Peyer's patch (tissue), 4 donors: Measurements from ENCODE around the gene CKS1B. TPM values are rescaled to one million over a fixed set of nuclear protein-coding genes. Genes with fewer than 3 reads are reported as not detected.

Source experiments
- DNase-seq, 3 donors: peaks; one replicate each; pipeline ENCODE4 v3.0.0-alpha.2; 2017 to 2019
- H3K27ac ChIP-seq, 4 donors: fragments of 200-600 bp; sonication (generic); one replicate each; pipeline ENCODE4 v1.5.1; 2016 to 2019
- H3K27me3 ChIP-seq, 2 donors: fragments of 200-600 bp; sonication (generic); one replicate each; pipeline ENCODE4 v1.5.1; 2019
- H3K36me3 ChIP-seq, 3 donors: fragments of 200-600 bp; sonication (generic); one replicate each; pipeline ENCODE4 v1.5.1; 2016 to 2019
- H3K4me1 ChIP-seq, 4 donors: fragments of 200-600 bp; sonication (generic); one replicate each; pipeline ENCODE4 v1.5.1; 2016 to 2019
- H3K4me3 ChIP-seq, 4 donors: fragments of 200-600 bp; sonication (generic); 1 replicate in 3 of 4; 2 replicates in 1 of 4; pipeline ENCODE4 v1.5.1; 2016 to 2019; ENCODE audit warnings: mild to moderate bottlenecking in 1 of 4
- H3K9me3 ChIP-seq, 4 donors: fragments of 200-600 bp; sonication (generic); one replicate each; pipeline ENCODE4 v1.5.1; 2016 to 2019; ENCODE audit warnings: mild to moderate bottlenecking in 1 of 4
- POLR2A ChIP-seq, 2 donors: fragments of 450-650 bp; IDR thresholded peaks; one replicate each; pipeline ENCODE4 v1.5.1; 2017; ENCODE audit warnings: antibody characterized with exemption in 2 of 2, mild to moderate bottlenecking in 2 of 2, moderate library complexity in 2 of 2
- total RNA-seq, 4 donors: library from RNA; depleted of rRNA; stranded (reverse); fragments of >200 nt; gene quantifications; one replicate each; pipeline ENCODE4 v1.1.0, GENCODE V29; 2016
- TF ChIP-seq, protein P1 (sequence below), 6 experiments: fragments of 450-650 bp in 4 of 6; fragments of 200-600 bp in 2 of 6; sonication (generic) in 1 of 6; IDR thresholded peaks; one replicate each; pipeline ENCODE4 v1.5.1; 2017 to 2019; ENCODE audit warnings: antibody characterized with exemption in 6 of 6, mild to moderate bottlenecking in 3 of 6, moderate library complexity in 1 of 6

CKS1B gene
- total RNA-seq, 4 donors from 2014 or later = 20.3 to 39.1 (median 26.5) TPM

DNA sequence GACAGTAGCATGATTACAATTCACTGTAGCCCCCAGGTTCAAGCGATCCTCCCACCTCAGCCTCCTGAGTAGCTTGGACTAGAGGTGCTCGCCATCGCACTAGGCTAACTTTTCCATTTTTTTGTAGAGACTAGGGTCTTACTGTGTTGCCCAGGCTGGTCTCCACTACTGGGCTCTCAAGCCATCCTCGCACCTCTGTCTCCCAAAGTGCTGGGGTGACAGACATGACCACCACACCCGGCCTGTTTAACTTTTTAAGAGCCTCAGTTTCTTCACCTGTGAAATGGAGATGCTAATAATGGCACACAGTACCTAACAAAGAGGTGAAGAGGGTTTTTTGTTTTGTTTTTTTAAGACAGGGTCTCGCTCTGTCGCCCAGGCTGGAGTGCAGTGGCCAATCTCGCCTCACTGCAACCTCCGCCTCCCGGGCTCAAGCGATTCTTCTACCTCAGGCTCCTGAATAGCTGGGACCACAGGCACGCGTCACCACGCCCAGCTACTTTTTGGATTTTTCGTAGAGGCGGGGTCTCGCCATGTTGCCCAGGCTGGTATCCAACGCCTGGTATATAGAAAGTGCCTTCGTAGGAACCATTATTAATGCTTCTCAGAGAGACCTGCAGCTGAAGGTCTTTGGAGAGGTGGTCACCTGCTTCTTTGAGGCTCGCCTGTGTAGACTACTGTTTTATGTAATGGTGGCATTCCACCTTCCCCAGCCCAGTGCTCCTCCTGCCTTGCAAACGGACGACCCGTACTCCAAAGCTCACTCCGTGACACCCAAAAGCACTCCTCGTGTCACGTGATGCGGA, 38.5 kb upstream of the CKS1B start:
- TF ChIP-seq, protein P1, sequence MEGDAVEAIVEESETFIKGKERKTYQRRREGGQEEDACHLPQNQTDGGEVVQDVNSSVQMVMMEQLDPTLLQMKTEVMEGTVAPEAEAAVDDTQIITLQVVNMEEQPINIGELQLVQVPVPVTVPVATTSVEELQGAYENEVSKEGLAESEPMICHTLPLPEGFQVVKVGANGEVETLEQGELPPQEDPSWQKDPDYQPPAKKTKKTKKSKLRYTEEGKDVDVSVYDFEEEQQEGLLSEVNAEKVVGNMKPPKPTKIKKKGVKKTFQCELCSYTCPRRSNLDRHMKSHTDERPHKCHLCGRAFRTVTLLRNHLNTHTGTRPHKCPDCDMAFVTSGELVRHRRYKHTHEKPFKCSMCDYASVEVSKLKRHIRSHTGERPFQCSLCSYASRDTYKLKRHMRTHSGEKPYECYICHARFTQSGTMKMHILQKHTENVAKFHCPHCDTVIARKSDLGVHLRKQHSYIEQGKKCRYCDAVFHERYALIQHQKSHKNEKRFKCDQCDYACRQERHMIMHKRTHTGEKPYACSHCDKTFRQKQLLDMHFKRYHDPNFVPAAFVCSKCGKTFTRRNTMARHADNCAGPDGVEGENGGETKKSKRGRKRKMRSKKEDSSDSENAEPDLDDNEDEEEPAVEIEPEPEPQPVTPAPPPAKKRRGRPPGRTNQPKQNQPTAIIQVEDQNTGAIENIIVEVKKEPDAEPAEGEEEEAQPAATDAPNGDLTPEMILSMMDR (IDR thresholded peaks at IDR 0.05) = no peak
- peak in 1 of 2 donors; percentile 50 for TF ChIP-seq POLR2A (IDR thresholded peaks at IDR 0.05)
- Histone ChIP-seq H3K27me3 (no peaks in the 10 kb centered on the region), H3K27ac (peak overlapping the region; percentile 93 to 99 (median 96)), H3K36me3 (peaks cover 0 to 4% (median 0%) of the 10 kb centered on the region in 3 donors), H3K4me3 (peak overlapping the region; percentile 57 to 71 (median 66)), H3K9me3 (no peaks in the 10 kb centered on the region), H3K4me1 (peaks cover 3 to 31% (median 8%) of the 10 kb centered on the region in 4 donors)
- no peak for DNase-seq

DNA sequence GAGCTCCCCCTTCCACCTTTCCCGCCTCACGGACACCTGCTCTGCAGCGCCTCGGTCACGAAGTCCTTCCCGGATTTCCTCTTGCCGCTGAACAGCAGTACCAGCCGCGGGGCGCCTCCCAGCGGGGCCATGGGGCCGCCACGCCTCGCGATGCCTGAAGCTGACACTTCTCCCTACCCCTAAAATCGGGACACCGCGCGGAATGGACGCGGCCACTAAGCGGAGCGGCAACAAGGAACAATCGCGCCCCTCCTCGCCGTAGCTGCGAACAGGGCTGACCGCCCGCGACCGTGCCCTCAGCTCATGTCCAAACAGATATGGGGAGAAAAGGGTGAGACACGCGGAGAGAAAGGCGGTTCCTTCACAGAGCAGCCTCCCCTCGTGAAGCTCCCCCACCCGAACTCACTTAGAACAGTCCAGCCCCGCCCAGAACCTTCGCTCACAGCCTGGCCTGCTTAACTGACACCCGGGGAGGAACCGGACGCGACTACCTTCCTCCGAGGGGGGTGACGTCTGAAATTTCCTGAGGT, 37.9 kb upstream of the CKS1B start, which contains the start of gene PMVK:
Gene PMVK (minus strand): TSS at position 165 of the 530 bp plus-strand sequence. CDS start 34 bp downstream, at position 131.
- peaks cover 0 to 33% (median 11%) of the 10 kb centered on the region in 4 donors for H3K4me1 ChIP-seq
- no peaks in the 10 kb centered on the region for H3K9me3 ChIP-seq
- H3K4me3 ChIP-seq = peak within 1 kb of the TSS; percentile 57 to 71 (median 66)
- no peaks in the 10 kb centered on the region for H3K36me3 ChIP-seq
- H3K27me3 ChIP-seq = no peaks in the 10 kb centered on the region
- peak in 1 of 2 donors; percentile 81 for TF ChIP-seq POLR2A (IDR thresholded peaks at IDR 0.05)
- TF ChIP-seq, protein P1 (IDR thresholded peaks at IDR 0.05) = peak in 5 of 6 experiments; percentile 28 to 56 (median 49)
- peak; percentile 96 to 98 (median 98) for DNase-seq
- peak within 1 kb of the TSS; percentile 93 to 99 (median 96) for H3K27ac ChIP-seq

DNA sequence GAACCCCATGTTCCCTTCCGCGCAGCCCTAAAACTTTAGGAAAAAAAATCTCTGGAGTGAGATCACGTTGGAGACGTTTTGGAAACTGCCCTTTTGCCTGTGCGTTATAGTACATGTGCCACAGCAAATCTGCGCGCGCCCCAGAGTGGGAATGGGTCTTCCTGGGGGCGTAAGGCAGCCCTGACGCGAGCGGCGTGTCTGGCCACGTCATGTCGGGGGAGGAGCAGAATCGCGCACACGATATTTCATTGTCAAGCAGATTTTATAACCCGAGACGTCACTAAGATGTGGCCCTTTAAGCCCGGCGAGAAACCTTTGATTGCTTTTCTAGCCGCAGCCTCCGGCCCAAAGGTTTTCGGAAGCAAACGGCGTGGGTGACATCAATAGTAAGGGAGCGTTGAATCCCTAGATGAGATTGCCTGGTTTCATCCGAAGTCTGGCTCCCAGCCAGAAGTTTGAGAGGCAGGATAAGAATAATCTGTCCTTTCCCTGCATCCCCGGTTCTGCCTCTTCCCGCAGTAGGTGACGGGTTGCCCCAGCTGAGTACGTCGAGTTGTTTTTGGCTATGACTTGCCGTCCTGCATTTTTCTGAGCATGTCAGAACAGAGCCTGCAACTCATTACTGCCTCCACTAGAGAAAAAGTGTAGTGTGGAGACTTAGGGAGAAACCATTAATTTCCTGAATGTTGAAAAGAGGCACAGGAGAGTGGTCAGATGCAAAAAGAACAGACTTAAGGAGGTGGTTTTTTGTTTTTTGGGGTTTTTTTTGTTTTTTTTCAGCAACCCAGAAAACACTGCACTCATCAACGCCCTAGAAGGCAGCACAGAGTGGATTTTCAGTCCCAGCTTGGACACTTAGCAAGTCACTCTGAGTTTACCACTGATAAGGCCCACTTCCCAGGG, 37.1 kb upstream of the CKS1B start:
- Histone ChIP-seq H3K27me3 (no peaks in the 10 kb centered on the region), H3K4me3 (peak overlapping the region; percentile 57 to 71 (median 66)), H3K4me1 (peaks cover 0 to 40% (median 18%) of the 10 kb centered on the region in 4 donors), H3K36me3 (no peaks in the 10 kb centered on the region), H3K27ac (peak overlapping the region; percentile 93 to 99 (median 96)), H3K9me3 (no peaks in the 10 kb centered on the region)
- TF ChIP-seq, protein P1 (IDR thresholded peaks at IDR 0.05) = peak in 5 of 6 experiments; percentile 27 to 45 (median 36)
- peak; percentile 47 to 69 for TF ChIP-seq POLR2A (IDR thresholded peaks at IDR 0.05)
- peak; percentile 90 to 94 (median 93) for DNase-seq

DNA sequence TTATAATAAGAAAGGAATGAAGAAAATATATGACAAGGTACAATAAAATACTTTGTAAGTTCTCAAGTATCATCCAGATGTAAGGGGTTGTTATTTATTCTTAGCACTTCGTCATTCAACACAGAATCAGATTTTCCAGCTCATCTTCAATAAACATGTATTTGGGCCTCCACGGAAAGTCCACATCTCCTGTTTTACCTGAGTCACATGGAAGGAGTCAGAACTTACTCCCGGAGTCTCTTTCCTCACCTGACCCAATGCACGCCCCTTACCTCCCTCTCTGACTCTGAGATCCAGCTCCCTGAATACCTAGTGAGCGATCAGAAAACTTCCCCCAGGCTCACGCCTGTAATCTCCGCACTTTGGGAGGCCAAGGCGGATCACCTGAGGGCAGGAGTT, 36.5 kb upstream of the CKS1B start:
- peak overlapping the region; percentile 93 to 99 (median 96) for H3K27ac ChIP-seq
- H3K4me3 ChIP-seq = peak overlapping the region in 3 of 4 donors; percentile 57 to 71 (median 65)
- TF ChIP-seq, protein P1 (IDR thresholded peaks at IDR 0.05) = no peak
- TF ChIP-seq POLR2A (IDR thresholded peaks at IDR 0.05) = no peak
- H3K4me1 ChIP-seq = peaks cover 0 to 43% (median 24%) of the 10 kb centered on the region in 4 donors
- no peak for DNase-seq
- H3K9me3 ChIP-seq = no peaks in the 10 kb centered on the region
- H3K36me3 ChIP-seq = no peaks in the 10 kb centered on the region
- H3K27me3 ChIP-seq = no peaks in the 10 kb centered on the region
